HEK293T (cell line): ENCODE measurements around the gene APOL1.

ENCODE experiments used
- BHLHE40 ChIP-seq: fragments of 450-650 bp; IDR thresholded peaks from 2 replicates; pipeline ENCODE4 v1.6.1; 2016; ENCODE audit warnings: mild to moderate bottlenecking, moderate library complexity, borderline replicate concordance
- HDGF ChIP-seq: fragments of 450-650 bp; IDR thresholded peaks from 2 replicates; pipeline ENCODE4 v1.6.1; 2017; ENCODE audit warnings: antibody characterized with exemption, borderline replicate concordance
- NFRKB ChIP-seq: fragments of 450-650 bp; IDR thresholded peaks from 2 replicates; pipeline ENCODE4 v1.6.1; 2016; ENCODE audit warnings: mild to moderate bottlenecking, moderate library complexity
- SP1 ChIP-seq: fragments of 450-650 bp; IDR thresholded peaks from 2 replicates; pipeline ENCODE4 v1.6.1; 2017

GRCh38 chr22:36222887-36223450, 30.0 kb upstream of the APOL1 start:
- TF ChIP-seq NFRKB: no peak
- no peak for TF ChIP-seq BHLHE40
- no peak for TF ChIP-seq SP1
- no peak for TF ChIP-seq HDGF
